Activated T-cell treated with anti-CD3 and anti-CD28 coated beads, Interleukin-2, amount 50 U/mL, for 72 hours (primary cell): Measurements from ENCODE around the gene NRSN2. TPM values are rescaled to one million over a fixed set of nuclear protein-coding genes. Genes with fewer than 3 reads are reported as not detected.
A peak's percentile ranks its signal among the peaks of the same experiment; 100 is the strongest.

Experiments used
- ATAC-seq, 2 donors: fragments of 150-1000 bp; cut with Tn5 transposase; replicated peaks in 1 of 2; 2 replicates each; pipeline ENCODE4 v1.10.0; 2021; ENCODE audit warnings: moderate library complexity in 2 of 2, mild to moderate bottlenecking in 1 of 2
- DNase-seq, 2 donors: peaks; one replicate each; pipeline ENCODE4 v3.0.0; 2021 to 2022; ENCODE audit warnings: mixed read lengths in 1 of 2
- H3K27ac Mint-ChIP-seq: one replicate; pipeline ENCODE4 v1.8.0; 2022; ENCODE audit warnings: mild to moderate bottlenecking, moderate library complexity, mixed read lengths
- H3K27me3 Mint-ChIP-seq: one replicate; pipeline ENCODE4 v1.8.0; 2022; ENCODE audit warnings: low read depth, mixed read lengths
- H3K36me3 Mint-ChIP-seq, 2 donors: one replicate each; pipeline ENCODE4 v1.8.0; 2022; ENCODE audit warnings: mixed read lengths in 2 of 2, mild to moderate bottlenecking in 1 of 2; ENCODE audit not compliant: insufficient read depth in 2 of 2
- H3K4me1 Mint-ChIP-seq: one replicate; pipeline ENCODE4 v1.8.0; 2022; ENCODE audit warnings: low read depth, mixed read lengths
- H3K4me3 Mint-ChIP-seq, 2 donors: one replicate each; pipeline ENCODE4 v1.8.0; 2022; ENCODE audit warnings: mild to moderate bottlenecking in 2 of 2, mixed read lengths in 2 of 2, moderate library complexity in 2 of 2
- H3K9me3 Mint-ChIP-seq, 2 donors: one replicate each; pipeline ENCODE4 v1.8.0; 2022; ENCODE audit warnings: mixed read lengths in 2 of 2
- total RNA-seq, 2 donors: library from RNA; stranded (reverse); gene quantifications; one replicate each; pipeline ENCODE4 v1.2.3, GENCODE V29; 2022

NRSN2 gene
- total RNA-seq, 2 donors from 2014 or later: 12.9 to 14.7 TPM

GRCh38 chr20:311609-312008, 35.3 kb upstream of the NRSN2 start:
- peak overlapping the region; percentile 17 to 65 for H3K4me3 Mint-ChIP-seq
- no peak for ATAC-seq

GRCh38 chr20:312067-312466, 34.8 kb upstream of the NRSN2 start:
- Mint-ChIP-seq H3K4me3 (no peak overlapping the region), H3K4me1 (peaks cover 21% of the 10 kb centered on the region), H3K27ac (no peak overlapping the region), H3K27me3 (no peaks in the 10 kb centered on the region), H3K36me3 (peaks cover 0 to 2% of the 10 kb centered on the region in 2 donors), H3K9me3 (peaks cover 0 to 2% of the 10 kb centered on the region in 2 donors)
- DNase-seq (no peak), ATAC-seq (no peak)

More at GRCh38 chr20:311609-312008, 35.3 kb upstream of the NRSN2 start:
- H3K27me3 Mint-ChIP-seq: no peaks in the 10 kb centered on the region
- DNase-seq: no peak
- peaks cover 1 to 2% of the 10 kb centered on the region in 2 donors for H3K9me3 Mint-ChIP-seq
- H3K27ac Mint-ChIP-seq: no peak overlapping the region
- H3K4me1 Mint-ChIP-seq: peaks cover 21% of the 10 kb centered on the region
- peaks cover 0 to 2% of the 10 kb centered on the region in 2 donors for H3K36me3 Mint-ChIP-seq

GRCh38 chr20:312866-313265, 34.0 kb upstream of the NRSN2 start:
- Mint-ChIP-seq H3K4me1 (peaks cover 21% of the 10 kb centered on the region), H3K36me3 (peaks cover 0 to 2% of the 10 kb centered on the region in 2 donors), H3K4me3 (no peak overlapping the region), H3K9me3 (peaks cover 0 to 2% of the 10 kb centered on the region in 2 donors), H3K27me3 (no peaks in the 10 kb centered on the region), H3K27ac (no peak overlapping the region)
- DNase-seq (no peak), ATAC-seq (no peak)

- Mint-ChIP-seq H3K4me3 (no peak overlapping the region), H3K27ac (no peak overlapping the region), H3K4me1 (peaks cover 21% of the 10 kb centered on the region), H3K27me3 (no peaks in the 10 kb centered on the region), H3K36me3 (peaks cover 0 to 2% of the 10 kb centered on the region in 2 donors), H3K9me3 (peaks cover 0 to 2% of the 10 kb centered on the region in 2 donors)
- ATAC-seq (no peak), DNase-seq (no peak)
Measured at GRCh38 chr20:313402-313801, 33.5 kb upstream of the NRSN2 start.

GRCh38 chr20:313948-314347, 33.0 kb upstream of the NRSN2 start:
- H3K4me1 Mint-ChIP-seq: peaks cover 21% of the 10 kb centered on the region
- H3K4me3 Mint-ChIP-seq: no peak overlapping the region
- peaks cover 0 to 2% of the 10 kb centered on the region in 2 donors for H3K9me3 Mint-ChIP-seq
- no peak for ATAC-seq
- DNase-seq: no peak
- H3K27ac Mint-ChIP-seq: no peak overlapping the region
- no peaks in the 10 kb centered on the region for H3K27me3 Mint-ChIP-seq
- H3K36me3 Mint-ChIP-seq: peaks cover 0 to 2% of the 10 kb centered on the region in 2 donors

- Mint-ChIP-seq H3K36me3 (peaks cover 0 to 2% of the 10 kb centered on the region in 2 donors), H3K4me3 (no peak overlapping the region), H3K27ac (no peak overlapping the region), H3K27me3 (no peaks in the 10 kb centered on the region), H3K9me3 (peaks cover 0 to 2% of the 10 kb centered on the region in 2 donors), H3K4me1 (peaks cover 3% of the 10 kb centered on the region)
- DNase-seq (no peak), ATAC-seq (no peak)
Measured at GRCh38 chr20:316316-317068, 30.4 kb upstream of the NRSN2 start.

GRCh38 chr20:324177-325044, 22.5 kb upstream of the NRSN2 start:
- Mint-ChIP-seq H3K4me1 (peaks cover 32% of the 10 kb centered on the region), H3K4me3 (peak overlapping the region; percentile 89), H3K9me3 (no peaks in the 10 kb centered on the region), H3K27ac (peak overlapping the region; percentile 16), H3K27me3 (no peaks in the 10 kb centered on the region), H3K36me3 (no peaks in the 10 kb centered on the region)
- peak; percentile 68 for ATAC-seq
- DNase-seq: peak; percentile 93

GRCh38 chr20:325045-325888, 21.6 kb upstream of the NRSN2 start, which contains the start of gene SOX12:
Gene SOX12 (plus strand): TSS chr20:325552. CDS start chr20:325925, 373 bp downstream.
- H3K27ac Mint-ChIP-seq: peak within 1 kb of the TSS; percentile 27
- H3K4me3 Mint-ChIP-seq: peak within 1 kb of the TSS; percentile 89 to 91
- no peaks in the 10 kb centered on the region for H3K27me3 Mint-ChIP-seq
- peak; percentile 98 for DNase-seq
- H3K9me3 Mint-ChIP-seq: no peaks in the 10 kb centered on the region
- no peaks in the 10 kb centered on the region for H3K36me3 Mint-ChIP-seq
- H3K4me1 Mint-ChIP-seq: peaks cover 35% of the 10 kb centered on the region
- peak; percentile 76 to 77 for ATAC-seq

GRCh38 chr20:325889-326644, 20.8 kb upstream of the NRSN2 start:
- DNase-seq (peak; percentile 64 to 68), ATAC-seq (peak; percentile 3 to 5)
- Mint-ChIP-seq H3K4me1 (peaks cover 39% of the 10 kb centered on the region), H3K9me3 (no peaks in the 10 kb centered on the region), H3K36me3 (no peaks in the 10 kb centered on the region), H3K4me3 (peak overlapping the region; percentile 88 to 91), H3K27me3 (no peaks in the 10 kb centered on the region), H3K27ac (peak overlapping the region; percentile 27)

- ATAC-seq (peak in 1 of 2 donors; percentile 26), DNase-seq (no peak)
- H3K4me1 Mint-ChIP-seq: peaks cover 39% of the 10 kb centered on the region
- no peaks in the 10 kb centered on the region for H3K27me3 Mint-ChIP-seq
- no peaks in the 10 kb centered on the region for H3K36me3 Mint-ChIP-seq
- no peaks in the 10 kb centered on the region for H3K9me3 Mint-ChIP-seq
- H3K4me3 Mint-ChIP-seq: peak overlapping the region; percentile 88 to 91
- H3K27ac Mint-ChIP-seq: no peak overlapping the region
Measured at GRCh38 chr20:326645-327185, 20.2 kb upstream of the NRSN2 start.

GRCh38 chr20:327186-328026, 19.5 kb upstream of the NRSN2 start:
- Mint-ChIP-seq H3K4me1 (peaks cover 39% of the 10 kb centered on the region), H3K36me3 (no peaks in the 10 kb centered on the region), H3K27ac (no peak overlapping the region), H3K4me3 (peak overlapping the region; percentile 88 to 91), H3K27me3 (no peaks in the 10 kb centered on the region), H3K9me3 (no peaks in the 10 kb centered on the region)
- ATAC-seq: peak; percentile 25 to 26
- DNase-seq: peak; percentile 84 to 86
